HG03060 (cell line): Measurements from ENCODE around the gene RALGAPA2.

Experiments
- ATAC-seq: cut with Tn5 transposase; IDR thresholded peaks from one replicate; pipeline ENCODE4 v1.9.1; 2021; ENCODE audit warnings: low read depth, moderate number of reproducible peaks; ENCODE audit not compliant: unreplicated experiment

Gene RALGAPA2

DNA sequence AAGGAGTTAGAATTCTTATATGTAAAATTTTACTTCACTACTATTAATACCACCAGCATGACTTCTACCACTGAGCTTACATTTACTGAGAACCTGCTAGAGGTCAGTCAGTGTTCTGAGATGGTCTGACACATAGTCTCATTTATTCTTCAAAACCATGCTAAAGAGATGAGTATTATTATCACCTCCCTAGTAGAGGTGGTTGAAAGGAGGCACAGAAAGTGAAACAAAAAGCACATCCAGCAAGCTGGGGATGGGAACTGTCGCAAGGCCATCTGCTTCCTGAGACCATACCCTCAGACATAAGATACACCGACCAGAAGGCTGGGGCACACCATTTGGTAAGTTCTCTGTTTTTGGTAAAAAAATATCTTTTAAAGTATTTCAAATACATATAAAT is 206.9 kb downstream of the RALGAPA2 start:
- no peak for ATAC-seq

DNA sequence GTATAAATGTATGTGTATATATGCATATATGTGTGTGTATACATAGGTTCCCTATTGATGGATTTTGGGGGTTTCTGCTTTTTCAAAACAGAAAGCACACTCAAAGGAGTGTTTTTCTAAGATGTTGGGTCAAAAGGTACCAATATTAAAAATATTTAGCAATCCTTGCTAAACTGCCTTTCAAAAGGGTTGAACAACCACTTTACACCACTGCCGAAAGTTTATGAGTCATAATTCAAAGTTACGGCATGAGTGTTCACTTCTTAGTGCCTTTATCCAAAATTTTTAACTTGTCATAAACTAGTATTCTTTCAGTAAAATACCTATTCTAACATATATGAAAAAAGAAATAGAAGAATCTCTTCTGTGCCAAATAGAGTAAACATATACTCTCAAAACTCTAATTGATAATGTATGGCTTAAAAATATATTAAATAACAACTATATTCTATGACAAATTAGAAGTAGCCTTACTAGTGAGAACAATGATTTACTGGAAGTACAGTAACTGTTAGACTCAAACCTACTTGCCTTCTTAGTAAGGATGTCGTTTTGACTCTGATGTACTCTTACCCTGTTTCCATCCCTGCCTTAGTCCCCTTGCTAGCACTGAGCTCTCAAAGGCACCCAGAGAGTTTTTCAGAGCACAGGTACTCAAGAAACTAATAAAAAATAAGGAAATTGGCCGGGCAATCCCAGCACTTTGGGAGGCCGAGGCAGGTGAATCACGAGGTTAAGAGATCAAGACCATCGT is 208.5 kb downstream of the RALGAPA2 start:
- ATAC-seq, result no peak

DNA sequence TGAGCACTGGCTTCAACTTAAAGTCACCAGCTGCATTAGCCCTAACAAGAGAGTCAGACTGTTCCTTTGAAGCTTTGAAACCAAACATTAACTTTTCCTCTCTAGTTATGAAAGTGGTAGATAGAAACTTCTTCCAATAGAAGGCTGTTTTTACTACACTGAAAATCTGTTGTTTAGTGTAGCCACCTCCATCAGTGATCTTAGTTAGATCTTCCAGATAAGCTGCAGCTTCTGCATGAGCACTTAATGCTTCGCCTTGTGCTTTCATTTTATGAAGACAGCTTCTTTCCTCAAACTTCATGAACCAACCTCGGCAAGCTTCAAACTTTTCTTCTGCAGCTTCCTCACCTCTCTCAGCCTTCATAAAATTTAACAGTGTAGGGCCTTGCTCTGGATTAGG is 211.3 kb downstream of the RALGAPA2 start:
- ATAC-seq, result no peak

DNA sequence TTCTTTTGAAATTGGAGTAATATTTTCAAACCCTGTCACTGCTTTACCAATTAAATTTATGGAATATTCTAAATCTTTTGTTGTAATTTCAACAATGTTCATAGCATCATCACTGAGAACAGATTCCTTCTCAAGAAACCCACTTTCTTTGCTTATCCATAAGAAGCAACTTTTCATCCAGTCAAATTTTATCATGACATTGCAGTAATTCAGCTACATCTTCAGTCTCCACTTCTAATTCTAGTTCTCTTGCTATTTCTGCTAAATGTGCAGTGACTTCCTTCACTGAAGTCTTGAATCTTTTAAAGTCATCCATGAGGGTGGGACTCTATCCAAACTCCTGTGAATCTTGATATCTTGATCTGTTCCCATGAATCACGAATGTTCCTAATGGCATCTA is 212.1 kb downstream of the RALGAPA2 start:
- no peak for ATAC-seq

DNA sequence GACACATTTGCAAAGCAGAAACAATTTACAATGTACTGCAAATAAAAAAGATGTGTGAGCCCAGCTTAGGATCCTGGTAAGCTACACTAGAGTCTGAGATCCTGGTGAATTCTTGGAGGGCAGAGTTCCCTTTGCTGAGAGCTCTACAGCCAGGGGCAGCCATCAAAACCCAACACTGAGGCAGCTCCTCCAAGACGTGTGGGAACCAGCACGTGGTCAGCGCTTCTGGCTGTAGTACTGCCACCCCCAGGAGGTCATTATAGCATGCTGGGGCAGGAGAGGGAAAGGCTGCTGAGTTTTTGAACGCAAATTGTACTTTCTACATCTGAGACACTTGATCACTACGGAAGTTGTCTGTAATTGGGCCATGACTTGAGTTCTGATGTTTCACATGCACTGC is 213.0 kb downstream of the RALGAPA2 start:
- no peak for ATAC-seq

DNA sequence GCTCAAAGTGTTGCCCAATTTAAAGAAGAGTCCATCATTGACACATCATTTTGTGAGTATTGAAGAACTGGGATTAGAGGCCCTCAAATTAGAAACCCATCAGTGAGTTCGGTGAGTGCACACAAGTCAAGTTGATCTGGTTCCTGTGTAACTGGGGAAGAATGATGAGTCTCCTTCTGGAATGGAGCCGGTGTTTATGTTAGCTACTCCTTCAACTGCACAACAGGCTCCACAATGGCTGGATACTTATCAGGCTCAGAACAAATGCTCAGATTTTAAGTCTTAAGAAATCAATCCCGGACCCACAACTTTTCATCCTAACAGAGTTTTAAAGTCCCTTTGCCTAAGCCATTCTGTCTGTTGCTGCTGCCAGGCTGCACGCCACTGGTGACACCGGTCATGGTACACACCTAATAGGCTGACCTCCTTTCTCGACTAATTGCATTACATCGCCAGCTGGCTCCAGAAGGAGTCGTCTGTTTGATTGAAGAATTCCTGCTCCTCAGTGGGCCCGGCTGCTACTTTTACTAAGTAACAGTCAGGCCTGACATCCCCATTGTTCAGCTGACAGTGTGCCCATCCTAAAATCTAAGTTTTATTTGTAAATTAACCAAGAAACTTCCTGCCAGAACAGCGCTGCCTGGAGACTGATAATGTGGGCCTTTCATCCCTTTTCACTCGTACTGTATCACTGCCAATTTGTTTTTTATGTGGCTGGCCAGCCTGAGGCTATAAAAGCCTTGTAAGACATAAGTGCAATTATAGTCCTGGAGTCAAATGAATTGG is 214.2 kb downstream of the RALGAPA2 start:
- no peak for ATAC-seq

DNA sequence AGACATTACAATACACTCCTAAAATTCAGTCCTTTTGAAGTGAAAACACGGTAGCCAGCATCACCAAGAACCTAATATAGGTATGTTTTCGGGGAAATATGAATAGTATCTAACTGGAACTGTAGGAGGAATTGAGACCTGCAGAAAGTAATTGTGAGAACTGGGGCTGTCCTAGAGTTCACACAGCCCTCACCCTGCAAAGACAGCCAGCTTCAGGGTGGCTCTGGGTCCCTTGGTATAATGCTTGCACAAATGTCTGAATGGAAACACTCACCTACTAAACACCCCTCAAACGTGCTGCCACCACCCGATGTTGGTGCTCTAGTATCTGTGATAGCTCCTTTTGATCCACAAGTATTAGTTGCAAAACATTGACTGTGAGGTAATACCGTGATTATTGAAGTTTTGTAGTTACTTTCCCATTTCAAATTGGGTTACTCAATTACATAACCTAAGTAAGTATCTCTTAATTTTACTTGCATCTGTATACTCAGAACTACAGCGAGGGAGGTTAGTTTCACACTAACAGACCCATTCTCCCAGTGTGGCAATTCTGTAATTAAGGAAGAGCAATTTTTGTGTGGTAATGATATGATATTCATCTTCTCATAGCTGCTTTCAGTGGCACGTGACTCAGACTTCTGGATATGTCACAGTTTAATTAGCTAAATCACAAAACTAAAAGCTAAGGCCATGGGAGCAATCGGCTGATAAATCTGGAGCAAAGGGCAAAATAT is 215.0 kb downstream of the RALGAPA2 start:
- ATAC-seq, result no peak

DNA sequence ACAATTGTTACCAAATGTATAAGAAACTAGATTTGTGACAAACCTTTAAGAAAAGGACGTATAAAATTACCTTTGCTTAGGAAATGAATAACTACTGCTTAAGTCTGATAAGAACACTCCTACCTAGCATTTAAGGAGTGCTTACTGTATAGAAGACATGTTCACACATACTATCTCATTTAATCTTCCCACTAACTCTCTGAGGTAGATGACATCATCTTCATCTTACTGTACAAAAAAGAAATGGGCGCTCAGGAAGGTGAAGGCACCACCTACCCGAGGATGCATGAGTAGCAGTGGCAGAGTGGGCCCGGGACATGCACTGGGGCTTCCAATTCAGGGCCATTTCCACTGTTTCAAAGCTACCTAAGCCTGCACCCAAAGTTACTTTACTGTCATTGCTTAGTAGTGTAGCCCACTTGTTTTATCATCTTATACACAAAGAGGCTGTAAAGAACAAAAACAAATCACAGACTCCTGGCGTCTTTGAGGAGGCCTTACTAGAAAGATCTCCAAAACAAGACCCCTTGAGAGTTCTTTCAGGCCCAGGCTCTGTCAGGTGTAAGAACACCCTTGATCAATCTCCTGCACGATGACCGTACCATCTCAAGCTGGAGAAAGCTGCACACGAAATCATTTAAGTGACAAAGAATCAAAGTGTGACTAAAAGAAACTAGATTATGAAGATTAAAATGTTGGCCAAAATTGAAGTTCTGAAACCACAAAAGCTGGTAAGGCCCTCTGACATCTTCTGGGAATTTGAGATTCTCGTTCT is 216.5 kb downstream of the RALGAPA2 start:
- ATAC-seq, result no peak

DNA sequence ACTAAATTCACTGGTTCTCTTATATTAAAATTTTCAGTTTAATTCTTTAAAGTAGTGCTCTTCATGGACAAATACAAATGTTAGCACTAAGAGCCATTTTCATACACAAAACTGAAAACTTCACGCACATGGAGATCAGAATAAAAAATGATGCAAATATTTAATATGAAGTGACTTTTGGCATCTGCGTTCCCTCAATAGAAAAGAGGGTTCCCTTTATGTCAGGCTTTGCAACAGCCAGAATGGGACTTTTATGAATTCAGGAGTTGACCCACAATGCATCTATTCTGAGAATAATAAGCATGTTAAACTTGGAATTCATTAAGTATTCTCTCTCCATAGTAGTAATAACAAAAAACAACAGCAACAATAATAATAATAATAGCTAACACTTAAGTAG is 218.7 kb downstream of the RALGAPA2 start:
- ATAC-seq, result no peak

DNA sequence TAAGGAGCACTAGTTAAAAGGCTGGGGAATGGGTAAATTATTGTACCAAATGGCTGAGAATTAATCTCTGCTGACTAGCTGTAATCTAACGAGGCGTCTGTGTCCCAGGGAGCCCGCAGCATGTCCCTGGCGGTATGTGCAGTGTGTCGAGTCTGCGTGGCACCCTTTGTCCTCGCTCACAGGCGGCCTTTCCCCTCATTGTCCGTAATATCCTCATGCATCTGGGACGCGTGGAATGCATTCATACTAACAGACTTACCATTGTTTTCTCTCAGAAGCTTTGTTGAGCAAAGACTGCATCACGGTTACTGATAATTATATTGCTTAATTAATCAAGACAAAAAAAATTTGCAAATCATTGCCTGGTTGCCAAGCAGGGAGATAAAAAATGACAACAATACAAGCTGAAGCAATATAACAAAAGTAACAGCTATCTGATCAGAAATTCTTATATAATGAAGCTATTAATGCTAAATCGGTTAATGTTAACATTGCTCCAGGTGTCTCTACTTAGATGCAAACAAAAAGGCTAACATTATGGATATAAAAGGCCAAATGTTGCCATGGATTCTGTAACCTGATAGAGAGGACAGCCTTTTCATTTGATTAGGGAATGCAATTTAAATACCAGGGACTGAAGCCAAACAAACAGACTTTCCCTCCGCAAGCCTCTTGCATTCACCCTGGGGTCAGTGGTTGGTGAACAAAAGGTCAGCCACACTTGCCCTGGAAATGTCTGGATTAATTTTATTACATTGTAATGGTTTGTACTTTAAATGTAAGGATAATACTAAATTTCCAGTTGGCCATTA is 219.7 kb downstream of the RALGAPA2 start:
- no peak for ATAC-seq

DNA sequence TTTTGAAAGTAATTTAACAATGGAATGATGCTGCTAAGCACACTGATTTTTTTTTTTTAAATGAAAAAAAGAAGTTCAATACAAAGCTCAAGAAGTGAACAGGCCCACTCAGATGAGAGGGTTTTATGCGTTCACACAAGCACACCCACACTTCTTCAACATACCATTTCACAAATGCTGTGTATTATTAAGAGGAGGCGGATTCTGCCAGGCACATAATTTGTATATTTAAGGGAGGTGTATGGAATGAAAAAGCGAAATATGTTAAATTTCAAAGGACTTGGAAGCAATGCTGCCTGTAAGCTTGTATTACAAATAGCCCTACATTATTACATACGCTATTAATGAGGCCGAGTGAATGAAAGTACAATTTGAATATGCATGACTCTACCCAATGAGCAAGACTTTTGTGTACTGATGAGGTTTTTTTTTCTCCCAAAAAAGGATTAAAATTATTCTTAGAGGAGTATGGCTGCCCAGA is 220.6 kb downstream of the RALGAPA2 start:
- no peak for ATAC-seq

DNA sequence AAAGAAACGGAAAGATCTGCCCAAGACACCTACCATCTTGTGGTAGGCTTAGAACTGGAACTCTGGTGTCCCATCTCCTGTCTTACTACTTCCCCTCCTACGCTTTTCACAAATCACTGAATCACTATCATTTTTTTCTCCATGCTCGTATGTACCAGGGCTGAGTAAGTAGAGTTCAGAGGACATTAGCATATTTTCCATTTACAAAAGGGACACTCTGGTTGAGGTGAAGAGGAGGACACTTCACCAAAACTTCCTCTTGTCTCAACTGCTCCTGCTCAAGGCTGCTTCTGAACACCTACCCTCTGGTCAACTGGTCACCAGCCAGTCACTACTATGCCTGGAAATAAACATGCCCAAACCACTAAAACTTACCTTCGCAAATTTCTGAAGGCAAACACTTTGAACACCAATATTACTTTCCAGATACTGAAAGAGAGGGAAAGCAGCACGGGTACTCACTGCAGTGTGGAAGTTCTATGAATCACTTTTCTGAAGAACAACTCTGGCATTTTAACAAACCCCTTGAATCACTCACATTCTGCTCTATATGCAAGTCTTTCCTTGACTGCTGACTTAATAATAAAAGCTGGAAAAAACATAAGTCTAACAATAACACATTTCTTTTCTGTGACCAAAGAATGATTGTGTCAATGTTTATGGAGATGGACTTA is 221.2 kb downstream of the RALGAPA2 start:
- ATAC-seq, result no peak

DNA sequence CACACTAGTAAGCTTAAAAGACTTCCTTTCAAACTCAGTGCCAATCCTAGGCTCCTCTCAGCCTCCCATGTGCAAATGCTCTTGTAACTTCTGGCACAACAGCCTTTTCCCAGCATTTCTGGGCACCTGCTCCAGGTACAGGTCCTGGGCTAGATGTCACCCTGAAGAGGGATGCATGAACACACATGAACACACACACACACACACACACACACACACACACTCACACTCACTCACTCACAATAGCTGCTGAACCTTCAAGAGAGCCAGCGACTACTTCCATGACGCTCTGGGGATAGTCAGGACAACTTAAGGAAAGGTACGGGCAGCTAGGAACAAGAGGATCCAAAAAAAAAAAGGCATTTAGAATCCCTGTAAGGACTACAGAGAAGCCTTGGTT is 221.8 kb downstream of the RALGAPA2 start:
- ATAC-seq, result no peak

DNA sequence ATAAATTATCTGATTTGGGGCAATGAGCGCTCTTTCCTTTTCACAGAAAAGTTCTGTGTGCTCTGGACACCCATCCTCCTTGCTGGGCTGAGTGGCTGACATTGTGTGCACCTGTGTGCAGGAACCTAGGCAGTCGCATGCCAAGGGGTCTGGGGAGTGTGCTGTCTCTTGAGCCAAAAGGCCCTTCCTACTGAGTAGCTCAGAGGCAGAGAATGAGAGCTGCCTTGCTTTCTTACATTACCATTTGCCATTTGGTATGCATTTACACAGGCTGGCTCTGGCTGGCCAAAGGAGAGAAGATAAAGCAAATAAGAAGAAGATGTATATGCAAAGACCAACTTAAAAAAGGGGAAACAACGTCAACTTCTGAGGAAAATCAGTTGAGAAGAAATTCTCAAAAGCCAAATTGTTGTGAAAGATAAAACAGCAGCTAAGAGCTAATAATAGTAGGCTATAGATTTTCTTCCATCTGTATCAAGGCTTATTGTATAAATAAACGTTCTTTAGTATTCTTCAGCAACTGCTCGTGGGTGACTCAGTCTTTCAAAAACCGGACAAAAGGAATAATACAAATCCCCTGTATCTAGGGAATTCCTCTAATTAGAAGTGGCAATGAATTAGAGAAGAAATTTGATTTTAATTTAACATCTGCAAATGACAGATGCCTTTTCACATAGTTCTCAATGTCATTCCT is 222.6 kb downstream of the RALGAPA2 start:
- peak; percentile 13 for ATAC-seq

DNA sequence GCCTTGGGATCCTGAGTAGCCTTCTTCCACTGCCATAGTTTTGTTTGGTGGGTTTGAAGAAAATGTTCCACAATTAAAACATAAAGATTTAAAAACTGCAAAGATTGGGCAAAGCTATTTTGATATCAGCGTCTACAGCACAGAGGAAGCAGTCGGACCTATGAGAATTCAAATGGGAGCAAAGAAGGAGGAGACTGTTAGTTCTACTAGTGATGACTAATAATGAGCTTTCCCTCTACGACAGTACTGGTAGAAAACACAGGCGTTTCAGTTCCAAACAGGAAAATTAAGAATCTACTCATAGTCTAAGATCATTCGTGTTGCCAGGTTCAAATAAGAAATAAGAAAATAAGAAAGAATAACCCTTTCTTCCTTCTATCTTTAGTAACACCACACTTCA is 223.4 kb downstream of the RALGAPA2 start:
- ATAC-seq, result peak; percentile 81

DNA sequence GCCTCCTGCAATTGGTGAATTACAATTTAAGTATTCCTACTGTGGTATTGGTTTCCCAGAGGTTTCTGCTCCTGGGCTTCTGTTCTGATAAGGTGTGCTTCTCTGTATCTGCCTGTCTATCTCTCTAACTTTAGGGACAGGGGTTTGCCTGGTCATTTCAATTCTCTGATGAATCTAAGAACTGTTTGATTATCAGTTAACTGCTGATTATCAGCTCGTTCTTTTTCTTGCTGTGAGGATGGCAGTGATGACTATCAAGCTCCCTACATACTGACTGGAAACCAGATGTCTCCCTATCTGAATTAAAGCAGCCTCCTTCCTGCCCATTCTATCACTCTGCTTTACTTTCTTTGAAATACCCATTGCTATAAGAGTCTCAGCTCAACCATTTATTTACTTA is 224.1 kb downstream of the RALGAPA2 start:
- no peak for ATAC-seq

DNA sequence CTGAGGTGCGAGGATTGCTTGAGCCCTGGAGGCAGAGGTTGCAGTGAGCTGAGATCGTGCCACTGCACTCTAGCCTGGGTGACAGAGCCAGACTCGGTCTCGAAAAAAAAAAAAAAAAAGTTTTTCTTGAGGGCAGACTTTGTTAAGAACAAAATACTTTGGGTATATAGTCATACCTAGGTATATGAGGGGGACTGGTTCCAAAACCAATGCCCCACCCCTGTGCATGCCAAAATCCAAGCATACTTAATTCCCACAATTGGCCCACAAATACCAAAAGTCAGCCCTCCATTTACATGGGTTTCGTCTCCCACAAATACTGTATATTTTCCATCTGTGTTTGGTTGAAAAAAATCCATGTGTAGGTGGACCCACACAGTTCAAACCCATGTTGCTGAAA is 224.6 kb downstream of the RALGAPA2 start:
- no peak for ATAC-seq

DNA sequence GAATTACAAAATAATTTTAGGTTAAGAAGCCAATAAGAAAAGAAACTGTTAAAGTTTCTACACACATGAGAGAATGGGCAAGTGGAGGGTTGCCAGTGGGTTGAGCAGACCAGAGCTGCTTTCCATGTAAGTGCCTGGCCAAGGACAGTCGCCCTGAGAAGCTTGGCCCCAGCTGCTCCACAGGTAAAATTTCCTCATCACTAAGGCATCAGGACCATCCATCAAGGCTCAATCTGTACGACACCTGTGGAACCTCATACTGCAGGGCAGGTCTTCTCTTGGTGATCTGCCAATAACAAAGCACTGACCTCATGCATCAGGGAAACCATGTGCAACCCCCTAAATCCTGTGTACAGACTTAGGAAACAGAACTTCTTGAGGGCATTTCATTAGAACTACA is 229.1 kb downstream of the RALGAPA2 start:
- ATAC-seq, result no peak

DNA sequence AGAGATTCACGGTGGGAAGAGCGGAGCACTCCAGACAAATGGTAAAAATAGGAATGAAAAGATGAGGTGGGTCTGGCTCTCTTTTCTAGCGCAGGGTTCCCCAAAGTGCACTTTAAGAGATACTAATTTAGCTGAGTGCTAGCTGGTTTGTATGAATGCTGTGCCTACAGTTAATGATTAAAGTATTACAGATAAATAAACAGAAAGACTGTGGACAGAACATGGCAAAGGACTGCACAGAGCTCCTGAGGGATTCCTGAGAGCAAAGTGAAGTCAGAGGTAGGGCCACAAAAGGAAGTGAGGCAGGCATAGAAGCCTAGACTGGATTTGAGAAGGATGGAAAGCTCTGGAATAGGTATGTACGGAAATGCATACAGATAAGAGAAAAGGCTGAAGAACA is 230.0 kb downstream of the RALGAPA2 start:
- ATAC-seq, result no peak
